ENCODE measurements around the gene GFRA1. TPM values are rescaled to one million over a fixed set of nuclear protein-coding genes. Genes with fewer than 3 reads are reported as not detected.
A peak's percentile ranks its signal among the peaks of the same experiment; 100 is the strongest.

Gene GFRA1
- total and polyA plus RNA-seq, 11 donors = 0.76 to 18.6 (median 1.4) TPM

DNA sequence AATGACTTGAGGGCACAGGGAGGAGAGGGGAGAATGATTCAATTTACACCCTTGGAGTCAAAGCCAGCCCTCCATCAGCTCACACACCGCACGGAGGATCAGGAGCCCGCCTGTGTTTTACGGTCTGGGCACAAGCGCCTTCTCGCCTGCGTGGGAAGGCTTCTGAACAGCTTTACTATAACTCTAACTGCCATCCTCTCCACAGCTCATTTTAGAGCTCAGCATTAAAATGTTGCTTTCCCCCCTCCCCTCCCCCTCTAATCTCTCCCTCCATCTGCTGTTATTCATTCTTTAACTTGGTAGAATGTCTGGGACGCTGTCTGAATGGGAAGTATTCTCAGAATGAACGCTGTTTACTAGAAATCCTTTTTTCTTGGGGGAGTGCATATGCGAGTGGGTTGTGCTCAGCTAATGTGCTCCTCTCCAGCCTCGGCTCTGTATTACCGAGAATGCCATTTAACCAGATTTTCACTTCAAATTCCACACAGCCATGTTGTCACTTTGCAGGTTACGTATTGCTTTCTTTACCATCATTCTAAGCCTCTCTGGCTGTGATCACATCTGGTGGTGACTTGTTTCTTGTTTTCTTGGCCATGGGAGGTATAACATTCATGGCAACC is 140.1 kb downstream of the GFRA1 start:
- Histone ChIP-seq H3K27ac (no peak overlapping the region), H3K4me3 (no peak overlapping the region), H3K9me3 (peaks cover 0 to 21% (median 4%) of the 10 kb centered on the region in 12 donors), H3K36me3 (no peaks in the 10 kb centered on the region), H3K4me1 (no peaks in the 10 kb centered on the region), H3K27me3 (no peaks in the 10 kb centered on the region)
- ATAC-seq (no peak), DNase-seq (no peak)
- no peak for TF ChIP-seq POLR2A (IDR thresholded peaks at IDR 0.05)
- TF ChIP-seq, protein P1, sequence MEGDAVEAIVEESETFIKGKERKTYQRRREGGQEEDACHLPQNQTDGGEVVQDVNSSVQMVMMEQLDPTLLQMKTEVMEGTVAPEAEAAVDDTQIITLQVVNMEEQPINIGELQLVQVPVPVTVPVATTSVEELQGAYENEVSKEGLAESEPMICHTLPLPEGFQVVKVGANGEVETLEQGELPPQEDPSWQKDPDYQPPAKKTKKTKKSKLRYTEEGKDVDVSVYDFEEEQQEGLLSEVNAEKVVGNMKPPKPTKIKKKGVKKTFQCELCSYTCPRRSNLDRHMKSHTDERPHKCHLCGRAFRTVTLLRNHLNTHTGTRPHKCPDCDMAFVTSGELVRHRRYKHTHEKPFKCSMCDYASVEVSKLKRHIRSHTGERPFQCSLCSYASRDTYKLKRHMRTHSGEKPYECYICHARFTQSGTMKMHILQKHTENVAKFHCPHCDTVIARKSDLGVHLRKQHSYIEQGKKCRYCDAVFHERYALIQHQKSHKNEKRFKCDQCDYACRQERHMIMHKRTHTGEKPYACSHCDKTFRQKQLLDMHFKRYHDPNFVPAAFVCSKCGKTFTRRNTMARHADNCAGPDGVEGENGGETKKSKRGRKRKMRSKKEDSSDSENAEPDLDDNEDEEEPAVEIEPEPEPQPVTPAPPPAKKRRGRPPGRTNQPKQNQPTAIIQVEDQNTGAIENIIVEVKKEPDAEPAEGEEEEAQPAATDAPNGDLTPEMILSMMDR (IDR thresholded peaks at IDR 0.05) = no peak
- intact Hi-C loops (cut with DNase I) = no loop called here
- WGBS, 4 donors = 75 to 80% (median 77%) methylated on average over 13 of the region's 13 CpGs

DNA sequence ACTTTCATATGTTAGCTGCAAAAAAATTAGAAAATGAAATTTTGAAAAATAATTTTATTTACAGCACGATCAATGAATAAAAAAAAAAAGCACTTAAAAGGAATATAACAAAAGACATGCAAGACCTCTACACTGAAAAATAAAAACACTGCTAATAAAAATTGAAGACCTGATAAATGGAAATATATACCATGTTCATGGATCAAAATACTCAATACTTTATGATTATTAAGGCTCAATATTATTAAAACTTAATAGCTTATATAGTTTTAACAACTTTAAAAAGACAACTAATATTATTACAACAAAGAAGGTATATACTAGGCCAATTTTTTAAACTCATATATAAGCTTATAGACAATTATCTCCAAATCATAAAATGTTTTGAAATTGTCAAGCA is 143.0 kb downstream of the GFRA1 start:
- H3K36me3 ChIP-seq = no peaks in the 10 kb centered on the region
- WGBS, 4 donors = 40 to 88% (median 86%) methylated on average over 1 of the region's 1 CpG
- no peak for DNase-seq
- TF ChIP-seq POLR2A (IDR thresholded peaks at IDR 0.05) = no peak
- TF ChIP-seq, protein P1 (IDR thresholded peaks at IDR 0.05) = no peak
- H3K27me3 ChIP-seq = no peaks in the 10 kb centered on the region
- no peak for ATAC-seq
- peaks cover 0 to 21% (median 4%) of the 10 kb centered on the region in 12 donors for H3K9me3 ChIP-seq
- no peaks in the 10 kb centered on the region for H3K4me1 ChIP-seq
- intact Hi-C loops (cut with DNase I) = no loop called here
- H3K4me3 ChIP-seq = no peak overlapping the region
- H3K27ac ChIP-seq = no peak overlapping the region

DNA sequence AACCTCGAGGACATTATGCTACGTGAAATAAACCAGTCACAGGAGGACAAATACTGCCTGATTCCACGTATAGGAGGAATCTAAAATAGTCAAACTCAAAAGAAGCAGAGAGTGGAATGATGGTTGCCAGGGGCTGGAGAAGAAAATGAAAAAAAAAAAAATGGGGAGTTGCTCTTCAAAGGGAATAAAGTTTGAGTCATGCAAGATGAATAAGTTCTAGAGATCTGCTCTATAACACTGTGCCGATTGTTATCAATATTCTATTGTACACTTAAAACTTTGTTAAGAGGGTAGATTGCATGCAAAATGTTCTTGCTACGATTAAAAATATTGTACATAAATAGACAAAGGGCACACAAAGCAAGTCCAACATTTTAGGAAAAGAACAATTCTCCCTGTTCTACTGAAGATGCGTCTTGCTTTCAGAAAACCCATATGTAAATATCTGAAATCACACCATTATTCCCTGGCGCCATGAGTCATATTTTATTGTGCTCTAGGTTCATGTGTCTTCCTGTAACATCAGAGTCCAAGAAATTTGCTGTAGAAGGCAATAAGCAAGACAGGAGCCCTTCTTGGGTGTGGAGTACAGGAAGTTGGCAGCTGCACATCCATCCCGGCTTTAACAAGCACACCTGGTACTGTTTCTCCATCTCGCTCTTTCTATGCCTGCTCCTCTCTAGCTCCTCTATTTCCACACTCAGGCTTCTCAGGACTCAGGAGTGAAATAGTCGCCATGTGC is 145.9 kb downstream of the GFRA1 start:
- H3K4me3 ChIP-seq = no peak overlapping the region
- TF ChIP-seq POLR2A (IDR thresholded peaks at IDR 0.05) = no peak
- TF ChIP-seq, protein P1 (IDR thresholded peaks at IDR 0.05) = no peak
- 88 to 90% (median 89%) methylated on average over 10 of the region's 10 CpGs for WGBS, 4 donors
- no peak overlapping the region for H3K27ac ChIP-seq
- no peaks in the 10 kb centered on the region for H3K4me1 ChIP-seq
- peaks cover 0 to 21% (median 4%) of the 10 kb centered on the region in 12 donors for H3K9me3 ChIP-seq
- ATAC-seq (no peak), DNase-seq (no peak)
- intact Hi-C loops (cut with DNase I) = no loop called here
- H3K36me3 ChIP-seq = no peaks in the 10 kb centered on the region
- no peaks in the 10 kb centered on the region for H3K27me3 ChIP-seq

DNA sequence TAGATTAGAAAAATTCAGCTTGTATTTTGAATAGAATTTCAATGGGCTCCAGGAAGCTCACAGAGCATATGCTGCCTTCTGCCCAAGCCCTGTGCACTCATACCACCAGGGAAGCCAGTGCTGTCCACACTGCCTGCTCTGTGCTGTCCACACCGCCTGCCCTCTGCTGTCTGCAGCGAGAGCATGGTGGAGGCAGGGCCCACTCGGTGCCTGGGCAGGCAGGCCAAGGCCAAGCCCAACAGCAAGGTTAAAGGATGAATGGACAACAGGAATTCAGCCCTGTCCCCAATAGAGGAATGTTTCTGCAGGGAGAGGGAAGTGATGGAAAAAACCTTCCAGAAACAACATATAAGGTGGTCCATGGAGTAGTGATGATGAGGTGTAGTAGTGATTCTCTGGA is 146.8 kb downstream of the GFRA1 start:
- ATAC-seq = peak in 1 of 4 donors; percentile 24
- intact Hi-C loops (cut with DNase I) = no loop called here

More for the DNA sequence above, 146.8 kb downstream of the GFRA1 start:
- no peaks in the 10 kb centered on the region for H3K36me3 ChIP-seq
- no peak for TF ChIP-seq POLR2A (IDR thresholded peaks at IDR 0.05)
- TF ChIP-seq, protein P1 (IDR thresholded peaks at IDR 0.05) = no peak
- no peak overlapping the region for H3K27ac ChIP-seq
- H3K27me3 ChIP-seq = no peaks in the 10 kb centered on the region
- peaks cover 0 to 21% (median 4%) of the 10 kb centered on the region in 12 donors for H3K9me3 ChIP-seq
- H3K4me3 ChIP-seq = no peak overlapping the region
- 57 to 88% (median 80%) methylated on average over 1 to 3 of the region's 3 CpGs for WGBS, 4 donors
- DNase-seq = no peak
- H3K4me1 ChIP-seq = no peaks in the 10 kb centered on the region
